ENCODE measurements around the gene TMEM236.

Gene TMEM236

DNA sequence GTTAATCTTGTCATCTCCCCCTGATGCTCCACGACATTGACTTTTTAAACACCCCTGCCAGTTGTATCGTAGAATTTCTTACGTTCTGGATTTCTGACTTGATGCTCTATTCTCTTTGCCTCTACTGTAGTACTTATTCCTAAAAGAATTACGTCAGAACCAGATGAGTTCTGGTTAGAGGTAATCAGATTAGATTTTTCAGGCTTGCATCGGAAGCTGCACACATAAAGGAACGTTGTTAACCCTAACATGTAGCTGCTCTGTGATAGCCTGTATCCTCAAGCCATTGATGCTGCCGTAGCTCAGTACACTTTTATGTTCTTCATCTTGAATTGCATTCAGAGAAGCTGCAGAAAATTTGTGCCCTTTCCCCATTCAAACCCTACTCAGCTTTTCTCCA lies 26.3 kb upstream of the TMEM236 start:
- Histone ChIP-seq H3K4me3 (ENCODE audit: low read depth in 1 of 2, low read length in 2 of 2) (no peak overlapping the region), H3K4me1 (ENCODE audit: control insufficient read depth in 1 of 2, insufficient read depth in 2 of 2, low read length in 2 of 2) (peaks cover under 1 to 2% of the 10 kb centered on the region in 2 donors), H3K9ac (ENCODE audit: low read depth in 1 of 2, low read length in 2 of 2) (no peak overlapping the region), H3K27ac (ENCODE audit: low read depth, low read length) (no peak overlapping the region), H3K9me3 (ENCODE audit: control insufficient read depth in 1 of 2, low read length in 2 of 2) (no peaks in the 10 kb centered on the region), H3K36me3 (ENCODE audit: control insufficient read depth in 1 of 2, insufficient read depth in 2 of 2, low read length in 2 of 2) (no peaks in the 10 kb centered on the region), H3K27me3 (ENCODE audit: control insufficient read depth in 1 of 2, insufficient read depth in 2 of 2, low read length in 2 of 2) (no peaks in the 10 kb centered on the region)

DNA sequence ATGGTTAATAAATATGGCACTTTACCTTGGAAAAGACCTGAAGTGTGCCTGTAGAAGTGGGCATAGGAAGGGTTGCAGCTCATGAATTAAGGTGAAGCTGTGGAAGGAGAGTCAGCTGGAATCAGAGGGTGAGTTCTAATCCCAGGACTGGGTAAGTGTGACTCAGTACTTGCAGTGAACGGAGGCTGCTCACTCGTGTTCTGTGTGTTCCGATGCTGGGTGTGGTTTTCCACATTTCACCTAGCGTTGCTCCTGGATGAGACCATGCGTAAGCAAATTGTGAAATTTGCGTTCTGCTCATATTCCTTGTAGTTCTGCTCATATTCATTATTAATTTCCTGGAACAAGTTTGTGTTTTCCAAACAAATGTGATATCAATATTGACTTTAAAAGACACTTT lies 22.4 kb upstream of the TMEM236 start:
- no peak overlapping the region for H3K27ac ChIP-seq (ENCODE audit: low read depth, low read length)
- H3K9me3 ChIP-seq (ENCODE audit: control insufficient read depth in 1 of 2, low read length in 2 of 2): no peaks in the 10 kb centered on the region
- no peak overlapping the region for H3K4me3 ChIP-seq (ENCODE audit: low read depth in 1 of 2, low read length in 2 of 2)
- H3K4me1 ChIP-seq (ENCODE audit: control insufficient read depth in 1 of 2, insufficient read depth in 2 of 2, low read length in 2 of 2): peaks cover 10% of the 10 kb centered on the region in 2 donors
- no peaks in the 10 kb centered on the region for H3K36me3 ChIP-seq (ENCODE audit: control insufficient read depth in 1 of 2, insufficient read depth in 2 of 2, low read length in 2 of 2)
- no peaks in the 10 kb centered on the region for H3K27me3 ChIP-seq (ENCODE audit: control insufficient read depth in 1 of 2, insufficient read depth in 2 of 2, low read length in 2 of 2)
- H3K9ac ChIP-seq (ENCODE audit: low read depth in 1 of 2, low read length in 2 of 2): no peak overlapping the region

DNA sequence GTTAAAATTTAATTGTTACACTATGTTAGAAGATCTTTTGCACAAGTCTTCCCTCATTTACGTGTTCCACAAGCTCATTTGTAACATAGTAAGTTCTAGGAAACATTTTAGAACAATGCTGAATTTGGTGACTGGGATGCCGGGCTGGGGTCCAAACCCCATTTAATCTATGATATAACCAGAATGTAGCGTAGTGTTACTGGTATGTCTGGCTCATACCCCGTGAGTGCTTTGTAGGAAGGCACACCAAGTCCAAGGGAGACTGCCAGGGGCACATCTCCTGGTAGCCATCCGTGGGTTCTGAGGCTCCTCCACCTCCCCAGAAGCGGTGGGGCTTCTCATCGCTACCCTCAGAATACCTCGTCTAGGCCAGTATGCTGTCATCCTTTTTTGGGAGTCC lies 21.3 kb upstream of the TMEM236 start:
- Histone ChIP-seq H3K36me3 (ENCODE audit: control insufficient read depth in 1 of 2, insufficient read depth in 2 of 2, low read length in 2 of 2) (no peaks in the 10 kb centered on the region), H3K27ac (ENCODE audit: low read depth, low read length) (no peak overlapping the region), H3K9ac (ENCODE audit: low read depth in 1 of 2, low read length in 2 of 2) (no peak overlapping the region), H3K4me3 (ENCODE audit: low read depth in 1 of 2, low read length in 2 of 2) (no peak overlapping the region), H3K9me3 (ENCODE audit: control insufficient read depth in 1 of 2, low read length in 2 of 2) (no peaks in the 10 kb centered on the region), H3K4me1 (ENCODE audit: control insufficient read depth in 1 of 2, insufficient read depth in 2 of 2, low read length in 2 of 2) (peaks cover 15% of the 10 kb centered on the region in 2 donors), H3K27me3 (ENCODE audit: control insufficient read depth in 1 of 2, insufficient read depth in 2 of 2, low read length in 2 of 2) (no peaks in the 10 kb centered on the region)

DNA sequence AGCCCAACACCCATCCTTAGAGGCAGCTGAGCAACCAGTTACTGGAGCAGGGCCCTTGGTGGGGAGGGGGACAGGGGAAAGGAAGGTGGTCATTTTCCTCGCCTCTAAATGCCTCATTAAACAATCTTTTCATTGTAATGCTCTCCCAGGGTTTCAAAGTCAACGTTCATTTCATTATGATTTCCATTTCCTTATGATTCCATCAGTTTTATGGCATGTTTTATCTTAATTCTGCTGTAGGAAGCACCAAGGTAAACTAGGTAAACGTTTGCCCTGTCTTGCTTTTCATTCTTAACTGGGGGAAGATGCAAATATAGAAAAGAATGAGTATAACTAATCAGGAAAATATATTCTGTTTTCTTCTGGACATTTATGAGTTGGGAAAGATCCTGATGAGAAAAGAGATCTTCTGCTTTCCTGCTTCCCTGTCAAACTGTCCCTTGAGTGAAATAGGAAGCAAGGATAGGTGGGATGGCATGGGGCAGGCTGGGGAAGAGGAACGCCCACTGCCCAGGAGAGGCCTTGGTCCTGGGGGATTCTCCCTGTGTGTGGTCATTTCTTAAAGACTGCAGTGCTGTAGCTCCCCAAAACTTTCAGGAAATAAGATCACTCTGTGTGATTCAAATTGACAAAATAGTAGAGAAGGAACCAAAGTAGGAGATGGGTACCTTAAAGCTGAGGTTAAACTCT lies 20.5 kb upstream of the TMEM236 start:
- Histone ChIP-seq H3K4me3 (ENCODE audit: low read depth in 1 of 2, low read length in 2 of 2) (no peak overlapping the region), H3K27me3 (ENCODE audit: control insufficient read depth in 1 of 2, insufficient read depth in 2 of 2, low read length in 2 of 2) (no peaks in the 10 kb centered on the region), H3K27ac (ENCODE audit: low read depth, low read length) (no peak overlapping the region), H3K4me1 (ENCODE audit: control insufficient read depth in 1 of 2, insufficient read depth in 2 of 2, low read length in 2 of 2) (peaks cover 15% of the 10 kb centered on the region in 2 donors), H3K9me3 (ENCODE audit: control insufficient read depth in 1 of 2, low read length in 2 of 2) (no peaks in the 10 kb centered on the region), H3K9ac (ENCODE audit: low read depth in 1 of 2, low read length in 2 of 2) (no peak overlapping the region), H3K36me3 (ENCODE audit: control insufficient read depth in 1 of 2, insufficient read depth in 2 of 2, low read length in 2 of 2) (no peaks in the 10 kb centered on the region)

DNA sequence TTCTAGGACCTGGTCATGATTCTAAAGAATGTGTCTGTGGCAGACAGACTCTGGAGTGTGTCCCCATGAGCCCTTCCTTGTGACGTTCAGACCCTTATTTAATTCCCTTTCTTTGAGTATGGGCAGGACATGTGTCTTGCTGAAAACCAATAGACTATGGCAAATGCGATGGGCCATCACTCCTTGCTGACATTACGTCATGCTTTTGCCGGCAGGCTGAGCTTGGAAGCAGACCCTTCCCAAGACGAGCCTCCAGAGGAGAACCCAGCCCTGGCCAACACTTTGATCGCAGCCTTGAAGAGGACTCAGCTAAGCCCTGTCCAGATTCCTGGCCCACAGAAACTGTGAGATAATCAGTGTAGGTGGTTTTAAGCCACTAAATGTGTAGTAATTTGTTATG lies 18.4 kb upstream of the TMEM236 start:
- no peak overlapping the region for H3K27ac ChIP-seq (ENCODE audit: low read depth, low read length)
- H3K27me3 ChIP-seq (ENCODE audit: control insufficient read depth in 1 of 2, insufficient read depth in 2 of 2, low read length in 2 of 2): no peaks in the 10 kb centered on the region
- H3K4me3 ChIP-seq (ENCODE audit: low read depth in 1 of 2, low read length in 2 of 2): no peak overlapping the region
- no peaks in the 10 kb centered on the region for H3K36me3 ChIP-seq (ENCODE audit: control insufficient read depth in 1 of 2, insufficient read depth in 2 of 2, low read length in 2 of 2)
- H3K9ac ChIP-seq (ENCODE audit: low read depth in 1 of 2, low read length in 2 of 2): no peak overlapping the region
- no peaks in the 10 kb centered on the region for H3K9me3 ChIP-seq (ENCODE audit: control insufficient read depth in 1 of 2, low read length in 2 of 2)
- H3K4me1 ChIP-seq (ENCODE audit: control insufficient read depth in 1 of 2, insufficient read depth in 2 of 2, low read length in 2 of 2): peaks cover 15% of the 10 kb centered on the region in 2 donors

DNA sequence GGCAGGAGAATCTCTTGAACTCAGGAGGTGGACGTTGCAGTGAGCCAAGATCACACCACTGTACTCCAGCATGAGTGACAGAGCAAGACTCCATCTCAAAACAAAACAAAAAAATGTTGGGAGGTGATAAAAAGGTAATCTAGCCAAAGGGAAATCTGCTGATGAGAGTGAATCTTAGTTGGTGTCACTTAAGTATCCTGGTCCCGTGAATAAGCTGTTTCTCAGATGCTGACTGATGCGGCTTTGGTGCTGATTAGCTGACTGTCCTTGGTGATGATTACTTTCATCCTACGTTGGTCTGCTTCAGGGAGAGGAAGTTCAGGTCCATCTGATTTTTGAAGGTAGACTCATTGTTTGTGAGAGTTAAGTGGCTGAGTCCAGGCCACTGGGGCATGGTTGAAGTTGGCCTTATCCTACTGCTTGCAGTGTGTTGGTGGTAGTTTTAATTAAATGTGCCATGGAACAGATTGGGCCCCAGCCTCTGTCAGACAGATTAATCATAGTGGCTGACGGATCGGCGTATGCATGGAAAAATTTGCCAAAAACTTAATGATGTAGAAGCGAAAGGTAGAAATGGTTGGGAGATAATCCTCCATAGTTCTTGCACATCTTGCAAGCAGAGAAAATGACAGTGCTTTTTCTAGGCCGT lies 17.4 kb upstream of the TMEM236 start:
- H3K27ac ChIP-seq (ENCODE audit: low read depth, low read length): no peak overlapping the region
- H3K27me3 ChIP-seq (ENCODE audit: control insufficient read depth in 1 of 2, insufficient read depth in 2 of 2, low read length in 2 of 2): no peaks in the 10 kb centered on the region
- no peaks in the 10 kb centered on the region for H3K9me3 ChIP-seq (ENCODE audit: control insufficient read depth in 1 of 2, low read length in 2 of 2)

DNA sequence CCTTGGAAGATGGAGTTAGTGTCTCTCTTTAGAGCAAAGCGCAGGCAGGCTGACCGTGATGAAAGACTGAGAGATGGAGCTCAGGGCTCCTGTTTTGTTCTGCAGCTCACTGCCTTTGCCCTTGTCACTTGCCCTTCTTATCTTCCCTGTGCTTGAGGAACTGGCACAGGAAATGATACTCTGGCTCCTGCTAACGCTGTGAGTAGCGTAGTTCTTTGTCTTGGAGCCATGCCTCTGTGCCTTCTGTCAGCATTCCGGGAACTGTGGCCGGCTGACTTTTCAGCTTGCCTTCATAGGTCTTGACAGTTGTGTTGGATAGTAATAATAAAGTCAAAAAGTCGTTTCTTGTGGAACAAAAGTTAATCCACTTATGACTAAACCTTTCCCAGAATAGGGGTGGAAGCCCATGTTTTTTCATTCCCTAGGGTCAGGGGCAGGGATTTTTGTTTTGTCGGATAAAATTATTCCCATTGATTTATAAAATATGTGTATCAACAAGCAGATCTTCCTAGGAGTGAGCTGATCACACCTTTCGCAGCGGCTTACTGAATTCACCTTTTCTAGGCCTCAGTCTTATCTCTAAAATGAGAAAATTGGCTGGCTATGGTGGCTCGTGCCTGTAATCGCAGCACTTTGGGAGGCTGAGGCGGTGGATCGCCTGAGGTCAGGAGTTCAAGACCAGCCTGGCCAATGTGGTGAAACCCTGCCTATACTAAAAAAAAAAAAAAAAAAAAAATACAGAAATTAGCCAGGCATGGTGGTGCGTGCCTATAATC lies 16.6 kb upstream of the TMEM236 start:
- Histone ChIP-seq H3K27ac (ENCODE audit: low read depth, low read length) (no peak overlapping the region), H3K9ac (ENCODE audit: low read depth in 1 of 2, low read length in 2 of 2) (no peak overlapping the region), H3K9me3 (ENCODE audit: control insufficient read depth in 1 of 2, low read length in 2 of 2) (no peaks in the 10 kb centered on the region), H3K27me3 (ENCODE audit: control insufficient read depth in 1 of 2, insufficient read depth in 2 of 2, low read length in 2 of 2) (no peaks in the 10 kb centered on the region), H3K4me1 (ENCODE audit: control insufficient read depth in 1 of 2, insufficient read depth in 2 of 2, low read length in 2 of 2) (peaks cover 15% of the 10 kb centered on the region in 2 donors), H3K4me3 (ENCODE audit: low read depth in 1 of 2, low read length in 2 of 2) (no peak overlapping the region), H3K36me3 (ENCODE audit: control insufficient read depth in 1 of 2, insufficient read depth in 2 of 2, low read length in 2 of 2) (no peaks in the 10 kb centered on the region)

More for the DNA sequence above, 17.4 kb upstream of the TMEM236 start:
- H3K36me3 ChIP-seq (ENCODE audit: control insufficient read depth in 1 of 2, insufficient read depth in 2 of 2, low read length in 2 of 2): no peaks in the 10 kb centered on the region
- H3K9ac ChIP-seq (ENCODE audit: low read depth in 1 of 2, low read length in 2 of 2): no peak overlapping the region
- no peak overlapping the region for H3K4me3 ChIP-seq (ENCODE audit: low read depth in 1 of 2, low read length in 2 of 2)
- H3K4me1 ChIP-seq (ENCODE audit: control insufficient read depth in 1 of 2, insufficient read depth in 2 of 2, low read length in 2 of 2): peaks cover 15% of the 10 kb centered on the region in 2 donors

DNA sequence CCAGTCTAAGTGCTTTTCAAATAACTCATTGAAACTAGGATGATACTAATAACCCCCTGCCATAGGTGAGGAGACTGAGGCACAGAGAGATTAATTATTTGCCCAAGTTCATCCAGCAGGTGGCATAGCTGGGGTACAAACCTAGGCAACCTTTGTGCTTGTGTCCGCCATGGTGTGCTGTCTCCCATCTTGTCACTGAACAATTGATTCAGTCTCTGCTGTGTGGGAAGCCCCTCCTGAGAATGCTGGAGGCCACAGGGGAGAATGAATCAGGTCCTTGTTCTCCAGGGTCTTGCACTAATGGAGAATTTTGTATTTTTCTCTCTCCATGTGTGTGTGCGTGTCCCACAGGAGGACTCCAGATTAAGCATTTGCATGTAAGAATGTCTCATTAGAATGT lies 15.8 kb upstream of the TMEM236 start:
- Histone ChIP-seq H3K36me3 (ENCODE audit: control insufficient read depth in 1 of 2, insufficient read depth in 2 of 2, low read length in 2 of 2) (no peaks in the 10 kb centered on the region), H3K4me1 (ENCODE audit: control insufficient read depth in 1 of 2, insufficient read depth in 2 of 2, low read length in 2 of 2) (peaks cover 9% of the 10 kb centered on the region in 2 donors), H3K27me3 (ENCODE audit: control insufficient read depth in 1 of 2, insufficient read depth in 2 of 2, low read length in 2 of 2) (no peaks in the 10 kb centered on the region), H3K27ac (ENCODE audit: low read depth, low read length) (no peak overlapping the region), H3K9ac (ENCODE audit: low read depth in 1 of 2, low read length in 2 of 2) (no peak overlapping the region), H3K9me3 (ENCODE audit: control insufficient read depth in 1 of 2, low read length in 2 of 2) (no peaks in the 10 kb centered on the region), H3K4me3 (ENCODE audit: low read depth in 1 of 2, low read length in 2 of 2) (no peak overlapping the region)

DNA sequence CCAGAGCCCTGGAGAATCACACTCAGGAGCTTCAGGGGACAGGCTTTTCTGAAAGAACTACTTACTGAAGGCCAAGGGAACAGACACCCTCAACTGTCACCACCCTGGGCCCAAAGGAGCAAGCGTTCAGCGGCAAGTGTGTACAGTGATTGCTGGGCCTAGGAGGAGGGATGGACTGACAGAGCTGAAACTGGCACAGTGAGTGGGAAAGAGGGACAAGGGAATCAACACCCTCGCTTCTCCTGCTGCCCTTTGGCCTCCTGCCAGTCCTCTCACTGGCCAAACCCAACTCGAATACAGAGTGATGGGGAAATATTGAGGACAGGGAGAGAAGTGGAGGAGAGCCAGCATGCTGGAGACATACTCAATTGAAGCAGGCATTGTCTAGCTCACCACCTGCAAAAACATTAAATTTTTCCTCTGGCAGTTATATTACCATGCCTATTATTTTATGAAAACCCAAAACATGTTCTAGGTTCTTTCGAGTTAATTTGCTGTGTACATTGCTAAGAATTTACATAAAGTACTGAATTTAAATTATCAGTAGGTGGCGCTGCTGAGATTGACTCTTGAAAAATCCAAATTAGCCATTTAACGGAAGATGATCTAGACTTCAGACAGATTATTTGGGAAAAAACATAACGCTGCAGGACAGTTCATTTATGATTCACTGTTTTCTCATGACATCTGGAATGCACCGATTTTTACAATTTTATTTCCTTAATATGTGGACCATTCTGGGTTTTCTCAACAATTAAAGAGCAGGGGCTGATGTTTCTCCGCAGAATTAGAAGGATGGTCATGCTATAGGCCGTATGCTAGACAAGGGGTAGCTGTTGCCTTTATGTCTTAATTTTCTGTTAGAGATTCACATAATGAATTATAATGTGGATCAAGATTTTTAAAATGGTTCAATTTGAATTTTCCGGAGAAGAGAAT lies 14.7 kb upstream of the TMEM236 start:
- Histone ChIP-seq H3K4me1 (ENCODE audit: control insufficient read depth in 1 of 2, insufficient read depth in 2 of 2, low read length in 2 of 2) (peaks cover 4 to 5% of the 10 kb centered on the region in 2 donors), H3K27ac (ENCODE audit: low read depth, low read length) (no peak overlapping the region), H3K9ac (ENCODE audit: low read depth in 1 of 2, low read length in 2 of 2) (no peak overlapping the region), H3K9me3 (ENCODE audit: control insufficient read depth in 1 of 2, low read length in 2 of 2) (no peaks in the 10 kb centered on the region), H3K27me3 (ENCODE audit: control insufficient read depth in 1 of 2, insufficient read depth in 2 of 2, low read length in 2 of 2) (no peaks in the 10 kb centered on the region), H3K4me3 (ENCODE audit: low read depth in 1 of 2, low read length in 2 of 2) (no peak overlapping the region), H3K36me3 (ENCODE audit: control insufficient read depth in 1 of 2, insufficient read depth in 2 of 2, low read length in 2 of 2) (no peaks in the 10 kb centered on the region)
